Measurements from ENCODE around the gene LDB2.

Gene LDB2

DNA sequence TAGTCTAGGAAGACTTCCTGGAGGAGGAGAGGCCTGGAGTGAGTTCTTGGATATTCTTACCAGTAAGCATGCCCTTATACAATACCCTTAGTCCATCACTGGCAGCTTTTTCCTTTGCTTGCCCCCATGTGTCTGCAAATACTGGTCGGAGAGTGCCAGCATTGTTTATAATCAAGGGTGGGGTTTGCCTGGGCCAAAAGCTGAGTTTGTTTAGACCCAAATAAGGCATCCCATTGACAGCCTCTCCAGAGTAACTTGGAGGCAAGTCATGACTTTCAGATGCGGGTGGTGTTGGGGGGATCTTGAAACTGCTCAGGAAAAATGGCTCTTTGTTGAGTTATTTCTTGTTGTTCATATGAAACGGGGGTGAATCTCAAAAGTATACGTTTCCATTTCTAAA, 413.7 kb downstream of the LDB2 start:
- no peak overlapping the region for H3K27ac Mint-ChIP-seq
- CTCF ChIA-PET, result no interaction called here
- H3K9me3 Mint-ChIP-seq, result no peaks in the 10 kb centered on the region
- no peak for DNase-seq
- no peaks in the 10 kb centered on the region for H3K4me1 Mint-ChIP-seq
- H3K4me3 Mint-ChIP-seq, result no peak overlapping the region
- no peaks in the 10 kb centered on the region for H3K36me3 Mint-ChIP-seq
- H3K27me3 Mint-ChIP-seq, result no peaks in the 10 kb centered on the region

- CTCF ChIA-PET, result no interaction called here
Observed at GRCh38 chr4:16483540-16483939, 414.9 kb downstream of the LDB2 start.

GRCh38 chr4:16480011-16480410, 418.4 kb downstream of the LDB2 start:
- no peaks in the 10 kb centered on the region for H3K27me3 Mint-ChIP-seq
- CTCF ChIA-PET, result interaction anchor here (0.9 kb wide), 1 partner anchor 844 kb away, joined by 3 read pairs; no protein-coding TSS in a partner anchor

More at GRCh38 chr4:16483540-16483939, 414.9 kb downstream of the LDB2 start:
- H3K4me3 Mint-ChIP-seq, result no peak overlapping the region
- no peaks in the 10 kb centered on the region for H3K36me3 Mint-ChIP-seq
- DNase-seq, result no peak
- H3K27me3 Mint-ChIP-seq, result no peaks in the 10 kb centered on the region
- no peaks in the 10 kb centered on the region for H3K4me1 Mint-ChIP-seq
- no peaks in the 10 kb centered on the region for H3K9me3 Mint-ChIP-seq
- no peak overlapping the region for H3K27ac Mint-ChIP-seq

GRCh38 chr4:16472537-16472936, 425.9 kb downstream of the LDB2 start:
- Mint-ChIP-seq H3K27me3 (no peaks in the 10 kb centered on the region), H3K27ac (no peak overlapping the region), H3K36me3 (no peaks in the 10 kb centered on the region), H3K4me1 (no peaks in the 10 kb centered on the region), H3K4me3 (no peak overlapping the region), H3K9me3 (peaks cover 5% of the 10 kb centered on the region)
- CTCF ChIA-PET, result no interaction called here
- no peak for DNase-seq

More at GRCh38 chr4:16480011-16480410, 418.4 kb downstream of the LDB2 start:
- H3K4me1 Mint-ChIP-seq, result no peaks in the 10 kb centered on the region
- H3K27ac Mint-ChIP-seq, result no peak overlapping the region
- H3K4me3 Mint-ChIP-seq, result no peak overlapping the region
- no peaks in the 10 kb centered on the region for H3K9me3 Mint-ChIP-seq
- no peak for DNase-seq
- H3K36me3 Mint-ChIP-seq, result no peaks in the 10 kb centered on the region

DNA sequence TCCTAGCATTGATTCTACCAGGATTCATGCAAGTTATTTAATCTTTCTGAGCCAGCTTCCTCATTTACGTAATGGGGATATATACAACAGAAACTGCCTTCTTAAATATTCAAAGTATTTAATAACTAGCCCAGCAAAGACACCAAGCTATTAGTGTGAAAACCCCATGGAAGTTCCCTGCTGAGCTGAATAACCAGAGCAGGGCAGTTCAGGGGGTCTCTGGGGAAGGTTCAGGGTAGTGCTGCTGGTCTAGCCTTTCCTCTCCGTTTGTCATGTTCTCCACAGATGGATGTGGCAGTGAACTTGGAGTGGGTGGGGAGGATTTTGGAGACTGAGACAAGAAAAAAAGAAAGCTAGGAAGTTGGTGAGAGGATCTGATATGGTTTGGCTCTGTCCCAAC, 431.4 kb downstream of the LDB2 start:
- Mint-ChIP-seq H3K4me3 (no peak overlapping the region), H3K27ac (no peak overlapping the region), H3K36me3 (no peaks in the 10 kb centered on the region), H3K4me1 (no peaks in the 10 kb centered on the region), H3K9me3 (peaks cover 2% of the 10 kb centered on the region), H3K27me3 (peaks cover 3% of the 10 kb centered on the region)
- CTCF ChIA-PET, result no interaction called here
- no peak for DNase-seq

GRCh38 chr4:16466581-16466980, 431.9 kb downstream of the LDB2 start:
- Mint-ChIP-seq H3K9me3 (peaks cover 2% of the 10 kb centered on the region), H3K36me3 (no peaks in the 10 kb centered on the region), H3K4me3 (no peak overlapping the region), H3K27ac (no peak overlapping the region), H3K27me3 (peaks cover 3% of the 10 kb centered on the region), H3K4me1 (no peaks in the 10 kb centered on the region)
- no peak for DNase-seq
- CTCF ChIA-PET, result no interaction called here

DNA sequence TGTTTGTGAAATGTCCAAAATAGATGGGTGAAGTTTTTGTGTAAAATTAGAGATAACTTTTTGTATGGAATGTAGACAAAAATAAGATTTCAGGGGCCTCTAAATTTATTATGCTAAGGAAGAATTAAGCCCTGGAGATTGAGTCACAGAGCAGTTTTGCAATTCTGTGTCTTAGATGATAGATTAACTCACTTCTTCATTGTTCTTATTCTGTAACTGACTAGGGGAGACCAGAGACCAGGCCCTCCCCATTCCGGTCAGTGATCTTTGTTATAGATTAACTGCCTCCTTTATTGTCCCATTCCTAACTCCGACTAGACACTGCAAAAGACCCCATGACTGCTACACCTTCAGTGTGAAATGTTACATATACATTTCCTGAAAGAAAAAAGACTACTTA, 433.8 kb downstream of the LDB2 start:
- H3K27ac Mint-ChIP-seq, result no peak overlapping the region
- H3K4me1 Mint-ChIP-seq, result no peaks in the 10 kb centered on the region
- no peak for DNase-seq
- peaks cover 3% of the 10 kb centered on the region for H3K27me3 Mint-ChIP-seq
- no peaks in the 10 kb centered on the region for H3K9me3 Mint-ChIP-seq
- no peak overlapping the region for H3K4me3 Mint-ChIP-seq
- CTCF ChIA-PET, result no interaction called here
- no peaks in the 10 kb centered on the region for H3K36me3 Mint-ChIP-seq

DNA sequence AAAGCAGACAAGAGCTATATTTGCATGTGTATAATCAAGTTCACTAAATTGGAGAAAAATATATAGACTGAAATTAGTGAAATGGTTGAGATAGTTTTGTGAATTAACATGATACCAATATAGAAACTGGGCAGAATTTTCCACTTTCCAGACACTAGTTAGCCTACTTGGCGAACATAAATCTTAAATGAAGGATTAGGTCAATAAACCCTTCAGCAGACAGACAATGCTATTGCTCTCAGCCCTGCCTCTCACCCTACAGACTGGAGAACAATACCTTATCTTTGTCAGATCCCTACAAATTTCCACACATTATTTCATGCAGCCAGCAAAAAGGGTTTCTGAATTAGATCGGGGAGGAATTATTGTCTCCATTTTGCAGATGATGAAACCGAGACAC, 435.8 kb downstream of the LDB2 start:
- Mint-ChIP-seq H3K36me3 (no peaks in the 10 kb centered on the region), H3K4me1 (no peaks in the 10 kb centered on the region), H3K4me3 (no peak overlapping the region), H3K27me3 (peaks cover 3% of the 10 kb centered on the region), H3K9me3 (no peaks in the 10 kb centered on the region), H3K27ac (no peak overlapping the region)
- no peak for DNase-seq
- CTCF ChIA-PET, result no interaction called here

GRCh38 chr4:16461362-16461761, 437.1 kb downstream of the LDB2 start:
- DNase-seq, result no peak
- Mint-ChIP-seq H3K9me3 (no peaks in the 10 kb centered on the region), H3K4me3 (no peak overlapping the region), H3K27ac (no peak overlapping the region), H3K36me3 (no peaks in the 10 kb centered on the region), H3K4me1 (no peaks in the 10 kb centered on the region), H3K27me3 (peaks cover 3% of the 10 kb centered on the region)
- CTCF ChIA-PET, result no interaction called here

DNA sequence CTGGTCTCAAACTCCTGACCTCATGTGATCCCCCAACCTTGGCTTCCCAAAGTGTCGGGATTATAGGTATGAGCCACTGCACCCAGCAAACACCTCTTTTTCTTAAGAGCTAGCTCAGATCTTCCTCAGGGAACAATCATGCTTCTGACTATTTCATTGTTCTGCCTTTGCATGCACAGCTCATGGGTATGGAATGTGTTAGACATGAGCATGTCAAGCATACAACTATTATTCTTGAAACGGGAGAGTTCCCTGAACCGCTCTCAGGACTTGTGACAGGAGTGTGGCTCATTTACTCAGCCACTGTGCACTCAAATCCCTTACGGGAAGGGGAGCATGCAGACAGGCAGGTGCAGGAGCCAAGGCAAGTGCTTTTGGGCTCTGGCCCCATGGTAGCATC, 440.5 kb downstream of the LDB2 start:
- Mint-ChIP-seq H3K36me3 (no peaks in the 10 kb centered on the region), H3K27ac (no peak overlapping the region), H3K27me3 (no peaks in the 10 kb centered on the region), H3K4me3 (no peak overlapping the region), H3K9me3 (no peaks in the 10 kb centered on the region), H3K4me1 (no peaks in the 10 kb centered on the region)
- DNase-seq, result no peak
- CTCF ChIA-PET, result no interaction called here
